Measurements from ENCODE around the gene NOBOX.

Gene NOBOX

GRCh38 chr7:144398291-144398690 is 5.2 kb downstream of the NOBOX start:
- Histone ChIP-seq H3K36me3 (ENCODE audit: control insufficient read depth, insufficient read depth, low read length) (no peaks in the 10 kb centered on the region), H3K9me3 (ENCODE audit: control insufficient read depth, low read length) (no peaks in the 10 kb centered on the region), H3K27ac (ENCODE audit: insufficient read depth, low read depth, low read length, poor library complexity, severe bottlenecking) (no peak overlapping the region), H3K27me3 (ENCODE audit: control insufficient read depth, insufficient read depth, low read length, poor library complexity, severe bottlenecking) (no peaks in the 10 kb centered on the region), H3K4me3 (ENCODE audit: insufficient read depth, low read depth, low read length) (no peak overlapping the region), H3K4me1 (ENCODE audit: control insufficient read depth, insufficient read depth, low read length) (no peaks in the 10 kb centered on the region)
- WGBS, 2 experiments, result 92 to 94% methylated on average over 9 of the region's 9 CpGs

- Histone ChIP-seq H3K36me3 (ENCODE audit: control insufficient read depth, insufficient read depth, low read length) (no peaks in the 10 kb centered on the region), H3K4me1 (ENCODE audit: control insufficient read depth, insufficient read depth, low read length) (no peaks in the 10 kb centered on the region), H3K4me3 (ENCODE audit: insufficient read depth, low read depth, low read length) (no peak overlapping the region), H3K27ac (ENCODE audit: insufficient read depth, low read depth, low read length, poor library complexity, severe bottlenecking) (no peak overlapping the region), H3K9me3 (ENCODE audit: control insufficient read depth, low read length) (no peaks in the 10 kb centered on the region), H3K27me3 (ENCODE audit: control insufficient read depth, insufficient read depth, low read length, poor library complexity, severe bottlenecking) (no peaks in the 10 kb centered on the region)
- WGBS, 2 experiments, result 90 to 92% methylated on average over 4 of the region's 4 CpGs
Observed at GRCh38 chr7:144397086-144397485, 6.4 kb downstream of the NOBOX start.

GRCh38 chr7:144391823-144392255 is 11.7 kb downstream of the NOBOX start:
- no peaks in the 10 kb centered on the region for H3K4me1 ChIP-seq (ENCODE audit: control insufficient read depth, insufficient read depth, low read length)
- no peaks in the 10 kb centered on the region for H3K36me3 ChIP-seq (ENCODE audit: control insufficient read depth, insufficient read depth, low read length)
- H3K27me3 ChIP-seq (ENCODE audit: control insufficient read depth, insufficient read depth, low read length, poor library complexity, severe bottlenecking), result no peaks in the 10 kb centered on the region
- no peak overlapping the region for H3K27ac ChIP-seq (ENCODE audit: insufficient read depth, low read depth, low read length, poor library complexity, severe bottlenecking)
- H3K4me3 ChIP-seq (ENCODE audit: insufficient read depth, low read depth, low read length), result no peak overlapping the region
- 45% methylated on average over 8 of the region's 8 CpGs for WGBS, 2 experiments
- no peaks in the 10 kb centered on the region for H3K9me3 ChIP-seq (ENCODE audit: control insufficient read depth, low read length)

GRCh38 chr7:144391014-144391413 is 12.5 kb downstream of the NOBOX start:
- Histone ChIP-seq H3K9me3 (ENCODE audit: control insufficient read depth, low read length) (no peaks in the 10 kb centered on the region), H3K4me1 (ENCODE audit: control insufficient read depth, insufficient read depth, low read length) (no peaks in the 10 kb centered on the region), H3K4me3 (ENCODE audit: insufficient read depth, low read depth, low read length) (no peak overlapping the region), H3K27ac (ENCODE audit: insufficient read depth, low read depth, low read length, poor library complexity, severe bottlenecking) (no peak overlapping the region), H3K36me3 (ENCODE audit: control insufficient read depth, insufficient read depth, low read length) (no peaks in the 10 kb centered on the region), H3K27me3 (ENCODE audit: control insufficient read depth, insufficient read depth, low read length, poor library complexity, severe bottlenecking) (no peaks in the 10 kb centered on the region)
- 85 to 92% methylated on average over 4 of the region's 4 CpGs for WGBS, 2 experiments

- no peaks in the 10 kb centered on the region for H3K27me3 ChIP-seq (ENCODE audit: control insufficient read depth, insufficient read depth, low read length, poor library complexity, severe bottlenecking)
- H3K4me3 ChIP-seq (ENCODE audit: insufficient read depth, low read depth, low read length), result no peak overlapping the region
- H3K9me3 ChIP-seq (ENCODE audit: control insufficient read depth, low read length), result no peaks in the 10 kb centered on the region
- no peaks in the 10 kb centered on the region for H3K4me1 ChIP-seq (ENCODE audit: control insufficient read depth, insufficient read depth, low read length)
- 81 to 86% methylated on average over 7 of the region's 7 CpGs for WGBS, 2 experiments
- no peak overlapping the region for H3K27ac ChIP-seq (ENCODE audit: insufficient read depth, low read depth, low read length, poor library complexity, severe bottlenecking)
- H3K36me3 ChIP-seq (ENCODE audit: control insufficient read depth, insufficient read depth, low read length), result no peaks in the 10 kb centered on the region
Observed at GRCh38 chr7:144390481-144390880, 13.0 kb downstream of the NOBOX start.

- H3K36me3 ChIP-seq (ENCODE audit: control insufficient read depth, insufficient read depth, low read length), result no peaks in the 10 kb centered on the region
- no peak overlapping the region for H3K4me3 ChIP-seq (ENCODE audit: insufficient read depth, low read depth, low read length)
- H3K27ac ChIP-seq (ENCODE audit: insufficient read depth, low read depth, low read length, poor library complexity, severe bottlenecking), result no peak overlapping the region
- H3K27me3 ChIP-seq (ENCODE audit: control insufficient read depth, insufficient read depth, low read length, poor library complexity, severe bottlenecking), result no peaks in the 10 kb centered on the region
- no peaks in the 10 kb centered on the region for H3K9me3 ChIP-seq (ENCODE audit: control insufficient read depth, low read length)
- no peaks in the 10 kb centered on the region for H3K4me1 ChIP-seq (ENCODE audit: control insufficient read depth, insufficient read depth, low read length)
- WGBS, 2 experiments, result 85% methylated on average over 5 of the region's 5 CpGs
Observed at GRCh38 chr7:144388950-144389349, 14.5 kb downstream of the NOBOX start.

- Histone ChIP-seq H3K27me3 (ENCODE audit: control insufficient read depth, insufficient read depth, low read length, poor library complexity, severe bottlenecking) (no peaks in the 10 kb centered on the region), H3K4me1 (ENCODE audit: control insufficient read depth, insufficient read depth, low read length) (no peaks in the 10 kb centered on the region), H3K36me3 (ENCODE audit: control insufficient read depth, insufficient read depth, low read length) (no peaks in the 10 kb centered on the region), H3K4me3 (ENCODE audit: insufficient read depth, low read depth, low read length) (no peak overlapping the region), H3K27ac (ENCODE audit: insufficient read depth, low read depth, low read length, poor library complexity, severe bottlenecking) (no peak overlapping the region), H3K9me3 (ENCODE audit: control insufficient read depth, low read length) (no peaks in the 10 kb centered on the region)
Observed at GRCh38 chr7:144386741-144387140, 16.8 kb downstream of the NOBOX start.

GRCh38 chr7:144384555-144385245 is 18.8 kb downstream of the NOBOX start:
- no peaks in the 10 kb centered on the region for H3K27me3 ChIP-seq (ENCODE audit: control insufficient read depth, insufficient read depth, low read length, poor library complexity, severe bottlenecking)
- H3K4me3 ChIP-seq (ENCODE audit: insufficient read depth, low read depth, low read length), result no peak overlapping the region
- H3K4me1 ChIP-seq (ENCODE audit: control insufficient read depth, insufficient read depth, low read length), result no peaks in the 10 kb centered on the region
- no peak overlapping the region for H3K27ac ChIP-seq (ENCODE audit: insufficient read depth, low read depth, low read length, poor library complexity, severe bottlenecking)
- H3K36me3 ChIP-seq (ENCODE audit: control insufficient read depth, insufficient read depth, low read length), result no peaks in the 10 kb centered on the region
- WGBS, 2 experiments, result 67 to 77% methylated on average over 12 of the region's 12 CpGs
- H3K9me3 ChIP-seq (ENCODE audit: control insufficient read depth, low read length), result no peaks in the 10 kb centered on the region

- Histone ChIP-seq H3K27me3 (ENCODE audit: control insufficient read depth, insufficient read depth, low read length, poor library complexity, severe bottlenecking) (no peaks in the 10 kb centered on the region), H3K9me3 (ENCODE audit: control insufficient read depth, low read length) (no peaks in the 10 kb centered on the region), H3K36me3 (ENCODE audit: control insufficient read depth, insufficient read depth, low read length) (no peaks in the 10 kb centered on the region), H3K4me3 (ENCODE audit: insufficient read depth, low read depth, low read length) (no peak overlapping the region), H3K27ac (ENCODE audit: insufficient read depth, low read depth, low read length, poor library complexity, severe bottlenecking) (no peak overlapping the region), H3K4me1 (ENCODE audit: control insufficient read depth, insufficient read depth, low read length) (no peaks in the 10 kb centered on the region)
- WGBS, 2 experiments, result 88 to 92% methylated on average over 4 of the region's 4 CpGs
Observed at GRCh38 chr7:144384071-144384470, 19.4 kb downstream of the NOBOX start.

- no peaks in the 10 kb centered on the region for H3K27me3 ChIP-seq (ENCODE audit: control insufficient read depth, insufficient read depth, low read length, poor library complexity, severe bottlenecking)
- 92 to 95% methylated on average over 11 of the region's 11 CpGs for WGBS, 2 experiments
- no peaks in the 10 kb centered on the region for H3K36me3 ChIP-seq (ENCODE audit: control insufficient read depth, insufficient read depth, low read length)
- no peaks in the 10 kb centered on the region for H3K4me1 ChIP-seq (ENCODE audit: control insufficient read depth, insufficient read depth, low read length)
- H3K4me3 ChIP-seq (ENCODE audit: insufficient read depth, low read depth, low read length), result no peak overlapping the region
- H3K9me3 ChIP-seq (ENCODE audit: control insufficient read depth, low read length), result no peaks in the 10 kb centered on the region
- H3K27ac ChIP-seq (ENCODE audit: insufficient read depth, low read depth, low read length, poor library complexity, severe bottlenecking), result no peak overlapping the region
Observed at GRCh38 chr7:144379776-144380384, 23.6 kb downstream of the NOBOX start.

Data from ectodermal cell (in vitro differentiated cells).